HG03025 (cell line): ENCODE data around the gene HAPLN3.
A peak's percentile ranks its signal among the peaks of the same experiment; 100 is the strongest.
"Not testable (repeated sequence)": the region's sequence is repeated elsewhere in the genome, so short reads cannot be mapped to it uniquely, and the experiment has no call there.

Experiments used
- ATAC-seq: cut with Tn5 transposase; IDR thresholded peaks from one replicate; pipeline ENCODE4 v1.9.1; 2021; ENCODE audit warnings: mild to moderate bottlenecking, moderate library complexity; ENCODE audit not compliant: unreplicated experiment, low FRiP score

HAPLN3 gene, protein sequence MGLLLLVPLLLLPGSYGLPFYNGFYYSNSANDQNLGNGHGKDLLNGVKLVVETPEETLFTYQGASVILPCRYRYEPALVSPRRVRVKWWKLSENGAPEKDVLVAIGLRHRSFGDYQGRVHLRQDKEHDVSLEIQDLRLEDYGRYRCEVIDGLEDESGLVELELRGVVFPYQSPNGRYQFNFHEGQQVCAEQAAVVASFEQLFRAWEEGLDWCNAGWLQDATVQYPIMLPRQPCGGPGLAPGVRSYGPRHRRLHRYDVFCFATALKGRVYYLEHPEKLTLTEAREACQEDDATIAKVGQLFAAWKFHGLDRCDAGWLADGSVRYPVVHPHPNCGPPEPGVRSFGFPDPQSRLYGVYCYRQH

DNA sequence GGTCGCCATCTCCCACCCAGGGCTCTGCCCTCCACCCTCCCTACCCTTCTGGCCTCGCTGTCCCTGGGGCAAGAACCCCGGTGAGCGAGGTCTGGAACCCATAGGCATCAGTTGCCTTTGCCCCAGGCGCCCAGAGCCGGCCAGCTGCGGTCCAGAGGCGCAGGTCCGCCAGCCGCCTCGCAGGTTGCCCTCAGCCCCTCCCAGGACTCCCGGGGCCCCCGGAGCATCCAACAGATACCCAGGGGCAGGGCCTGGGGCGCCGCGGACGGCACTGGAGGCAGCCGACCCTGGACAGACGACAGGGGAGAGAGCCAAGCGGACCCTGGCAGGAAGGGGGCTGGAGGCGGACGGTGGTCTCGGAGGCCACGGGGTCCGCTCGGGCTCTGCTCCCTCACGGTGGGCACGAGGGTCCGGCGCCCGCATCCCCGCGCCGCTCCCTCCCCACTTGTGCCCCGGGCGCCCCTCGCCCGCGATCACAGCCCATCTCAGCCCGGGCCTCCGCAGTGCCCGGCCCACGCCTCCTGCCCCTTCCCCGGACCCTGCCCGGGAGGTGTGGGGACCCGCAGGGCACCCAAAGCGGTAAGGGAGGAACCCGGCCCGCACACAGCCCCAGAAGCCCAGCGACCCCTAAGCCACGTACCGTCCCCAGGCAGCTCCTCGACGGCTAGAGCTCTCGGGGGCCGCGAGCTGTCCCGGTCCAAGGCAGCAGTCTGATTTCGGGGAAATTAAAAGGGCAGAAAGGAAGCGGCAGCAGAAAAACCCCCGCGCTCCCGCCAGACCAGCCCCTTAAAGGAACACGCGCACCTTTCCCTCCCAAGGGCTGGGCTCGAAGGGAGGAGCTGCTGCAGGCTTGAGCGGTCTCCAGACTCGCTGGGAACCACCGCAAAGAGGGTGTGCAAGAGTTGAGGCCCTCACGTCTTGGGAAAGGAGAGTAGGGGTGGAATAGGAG lies at the start of gene HAPLN3:
Gene HAPLN3, minus strand, starts transcription at position 726 of the 949 bp plus-strand sequence. CDS start 8,246 bp downstream, outside the sequence.
- no peak for ATAC-seq

DNA sequence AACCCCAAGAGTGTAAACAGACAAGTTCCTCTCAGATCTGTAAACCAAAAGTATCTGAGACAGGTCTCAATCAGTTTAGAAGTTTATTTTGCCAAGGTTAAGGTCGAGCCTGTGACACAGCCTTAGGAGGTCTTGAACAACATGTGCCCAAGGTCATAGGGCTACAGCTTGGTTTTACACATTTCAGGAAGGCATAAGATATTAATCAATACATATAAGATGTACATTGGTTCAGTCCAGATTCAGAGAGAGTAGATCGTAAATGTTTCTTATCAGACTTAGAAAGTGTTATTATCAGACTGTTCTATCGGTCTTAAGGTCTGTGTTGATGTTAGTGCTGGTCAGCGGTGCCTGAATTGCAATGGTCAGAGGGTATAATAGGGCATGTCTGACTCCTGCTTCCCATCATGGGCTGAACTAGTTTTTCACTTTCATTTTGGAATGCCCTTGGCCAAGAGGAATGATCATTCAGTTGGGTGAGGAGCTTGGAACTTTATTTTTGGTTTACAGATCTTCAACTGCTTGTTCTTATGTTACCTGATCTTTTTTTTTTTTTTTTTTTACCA lies 44.8 kb upstream of the HAPLN3 start:
- ATAC-seq: no peak

DNA sequence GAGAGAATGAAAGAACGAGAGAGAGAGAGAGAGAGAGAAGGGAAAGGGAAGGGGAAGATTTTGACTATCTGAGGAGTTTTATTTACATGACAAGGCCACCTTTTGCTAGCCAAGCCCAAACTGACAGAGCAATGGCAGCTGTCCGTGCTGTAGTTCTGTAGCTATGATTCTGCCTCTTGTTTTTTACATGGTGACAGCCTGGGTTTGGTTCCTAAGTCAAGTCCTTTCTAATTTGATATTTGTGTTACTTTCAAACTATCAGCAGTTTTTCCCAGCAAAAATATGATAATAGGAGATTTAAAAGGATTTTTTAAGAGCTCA lies 44.1 kb upstream of the HAPLN3 start:
- no peak for ATAC-seq

DNA sequence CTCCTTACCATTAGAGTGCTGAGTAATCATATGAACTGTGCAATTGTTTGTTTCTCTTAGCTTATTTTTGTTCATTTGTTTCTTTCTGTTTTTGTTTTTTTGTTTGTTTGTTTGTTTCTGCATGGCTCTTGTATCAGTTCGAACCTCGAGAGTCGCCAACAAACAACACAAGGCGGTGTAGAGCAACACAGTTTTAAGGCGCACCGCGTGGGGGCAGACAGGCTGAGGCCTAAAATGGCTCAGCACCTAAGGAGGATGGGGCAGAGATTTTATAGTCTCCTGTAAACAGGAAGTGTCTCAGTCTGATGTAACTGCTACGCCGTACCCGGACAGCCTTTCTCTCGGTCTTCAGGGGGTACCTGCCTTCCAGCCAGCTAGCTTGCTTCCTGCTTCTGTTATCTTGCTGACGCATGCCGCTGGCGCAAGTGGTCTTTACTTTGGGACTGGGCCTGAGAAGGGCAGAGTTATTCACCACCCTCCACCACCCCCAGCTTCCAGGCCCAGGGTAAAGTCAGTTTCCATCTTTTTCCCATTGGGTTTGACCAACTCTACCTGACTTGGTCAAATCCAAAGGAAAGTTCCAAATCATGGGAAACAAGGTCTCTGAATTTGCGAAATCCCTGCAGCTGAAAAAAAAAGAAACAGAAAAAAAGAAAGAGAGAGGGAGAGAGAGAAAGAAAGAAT lies 43.6 kb upstream of the HAPLN3 start:
- no peak for ATAC-seq

DNA sequence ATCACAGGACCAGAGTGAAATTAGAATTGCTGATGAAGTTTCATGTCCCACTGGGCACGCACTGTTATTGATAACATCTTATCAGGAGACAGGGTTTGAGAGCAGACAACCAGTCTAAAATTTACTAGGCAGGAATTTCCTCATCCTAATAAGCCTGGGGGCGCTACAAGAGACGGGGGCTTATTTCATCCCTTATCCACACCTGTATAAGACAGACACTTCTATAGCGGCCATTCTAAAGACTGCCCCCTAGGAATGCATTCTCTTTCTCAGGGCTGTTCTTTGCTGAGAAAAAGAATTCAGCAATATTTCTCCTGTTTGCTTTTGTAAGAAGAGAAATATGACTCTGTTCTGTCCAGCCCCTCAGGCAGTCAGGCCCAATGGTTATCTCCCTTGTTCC lies 39.1 kb upstream of the HAPLN3 start:
- ATAC-seq: not testable (repeated sequence)

DNA sequence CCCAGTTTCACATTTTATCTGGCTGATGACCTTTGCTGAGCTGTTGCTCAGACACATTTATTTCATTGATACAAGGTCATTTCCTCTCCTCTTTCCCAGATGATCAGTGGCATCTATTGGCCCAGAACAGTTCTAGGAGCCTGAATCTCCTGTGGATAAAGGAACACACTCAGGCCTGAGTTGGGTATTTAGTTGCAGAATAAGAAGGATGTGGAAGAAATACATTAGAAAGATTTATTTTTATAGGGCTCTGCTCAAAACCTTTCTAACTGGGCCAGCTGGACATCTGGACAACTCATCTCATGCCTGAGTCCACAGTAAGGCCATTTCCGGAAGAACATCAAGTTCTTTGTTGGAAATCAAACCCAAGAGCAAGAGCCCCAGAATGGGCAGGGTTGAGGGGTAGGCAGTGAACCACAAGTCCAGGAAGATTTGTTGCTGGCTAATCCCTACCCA lies 37.6 kb upstream of the HAPLN3 start:
- no peak for ATAC-seq

DNA sequence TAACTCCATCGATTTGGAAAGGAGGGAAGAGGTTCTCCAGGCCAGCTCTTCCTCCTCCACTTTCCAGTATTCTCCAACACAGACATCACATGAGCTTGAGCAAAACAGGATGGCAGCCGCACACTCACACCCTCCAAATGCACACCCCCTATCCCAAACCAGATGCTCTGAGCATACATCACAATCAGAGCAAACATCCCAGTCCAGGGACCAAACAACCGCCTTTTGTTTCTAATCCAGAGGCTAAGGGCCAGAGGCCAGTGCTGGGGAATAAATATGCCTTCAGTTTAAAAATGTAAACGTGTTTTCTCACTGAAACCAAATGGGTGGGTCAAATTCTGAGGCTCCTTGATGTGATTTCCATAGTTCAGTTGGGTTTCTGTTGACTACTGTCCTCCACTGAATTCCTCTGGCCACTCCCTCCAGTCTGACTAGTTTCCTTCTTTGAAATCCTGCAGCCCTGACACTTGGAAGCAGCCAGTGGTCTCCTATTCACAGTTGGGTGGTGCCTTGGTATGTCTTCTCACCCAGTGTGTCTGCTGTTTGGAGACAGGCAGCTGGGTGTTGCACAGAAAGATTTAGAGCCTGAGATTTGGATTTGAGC lies 37.0 kb upstream of the HAPLN3 start:
- ATAC-seq: no peak

DNA sequence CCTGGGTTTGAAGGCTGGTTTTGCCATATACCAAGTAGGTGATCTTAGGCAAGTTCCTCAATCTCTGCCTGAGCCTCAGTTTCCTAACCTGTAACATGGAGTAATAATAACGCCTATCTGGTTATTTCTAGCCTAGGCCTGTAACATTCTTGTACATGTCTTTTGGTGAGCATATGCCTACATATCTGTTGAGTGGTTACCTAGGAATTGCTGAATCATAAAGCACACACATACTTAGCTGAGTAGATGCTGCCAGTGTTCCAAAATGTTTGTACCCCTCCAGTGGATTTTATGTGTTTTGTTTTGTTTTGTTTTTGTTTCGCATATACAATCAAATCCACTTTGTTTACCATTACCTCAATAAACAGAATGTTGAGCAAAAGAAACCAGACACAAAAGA lies 35.2 kb upstream of the HAPLN3 start:
- no peak for ATAC-seq

DNA sequence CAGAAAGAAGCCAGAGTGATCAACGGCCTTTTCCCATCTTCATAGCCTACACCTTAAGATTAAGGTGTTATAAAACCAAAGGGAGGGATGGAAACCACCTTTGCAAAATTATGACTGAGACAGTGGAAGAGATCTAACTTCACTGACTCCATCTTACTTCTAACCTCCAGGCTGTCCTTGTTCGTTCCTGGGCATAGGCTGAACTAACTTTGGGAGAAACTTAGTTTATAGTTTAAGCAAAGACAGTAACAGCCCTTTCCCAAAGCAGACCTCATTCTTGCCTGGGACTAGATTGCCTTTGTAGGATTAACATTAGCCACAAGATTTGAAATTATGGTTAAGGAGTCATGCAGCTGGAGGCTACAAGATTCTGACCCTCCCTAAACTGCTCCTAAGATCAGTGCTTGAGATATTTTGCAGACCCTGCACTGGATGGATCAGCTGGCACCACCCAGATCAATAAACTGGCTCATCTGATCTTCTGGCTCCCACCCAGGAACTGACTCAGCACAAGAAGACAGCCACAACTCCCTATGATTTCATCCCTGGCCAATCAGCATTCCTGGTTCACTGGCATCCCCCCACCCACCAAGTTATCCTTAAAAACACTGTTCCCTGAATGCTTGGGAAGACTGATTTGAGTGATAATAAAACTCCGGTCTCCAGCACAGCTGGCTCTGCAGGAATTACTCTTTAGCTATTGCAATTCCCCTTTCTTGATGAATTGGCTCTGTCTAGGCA lies 34.2 kb upstream of the HAPLN3 start:
- not testable (repeated sequence) for ATAC-seq

DNA sequence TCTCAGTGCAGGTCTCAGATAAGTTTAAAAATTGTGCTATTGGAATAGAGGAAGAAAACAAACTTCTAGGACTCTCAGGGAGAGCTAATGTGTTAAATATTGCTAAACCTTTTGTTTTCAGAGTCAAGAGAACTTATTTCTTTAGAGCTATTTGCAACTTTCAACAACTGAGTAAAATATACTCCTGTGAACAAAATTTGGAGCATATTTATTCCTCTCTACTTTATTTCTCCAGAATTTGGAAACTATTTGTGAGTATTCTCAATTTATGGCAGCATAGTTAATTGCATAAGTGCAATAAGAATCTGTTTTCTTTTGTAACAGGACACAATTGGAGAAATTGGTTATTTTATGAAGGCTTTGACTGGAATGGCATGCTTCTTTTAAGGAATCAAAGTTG lies 32.8 kb upstream of the HAPLN3 start:
- not testable (repeated sequence) for ATAC-seq

DNA sequence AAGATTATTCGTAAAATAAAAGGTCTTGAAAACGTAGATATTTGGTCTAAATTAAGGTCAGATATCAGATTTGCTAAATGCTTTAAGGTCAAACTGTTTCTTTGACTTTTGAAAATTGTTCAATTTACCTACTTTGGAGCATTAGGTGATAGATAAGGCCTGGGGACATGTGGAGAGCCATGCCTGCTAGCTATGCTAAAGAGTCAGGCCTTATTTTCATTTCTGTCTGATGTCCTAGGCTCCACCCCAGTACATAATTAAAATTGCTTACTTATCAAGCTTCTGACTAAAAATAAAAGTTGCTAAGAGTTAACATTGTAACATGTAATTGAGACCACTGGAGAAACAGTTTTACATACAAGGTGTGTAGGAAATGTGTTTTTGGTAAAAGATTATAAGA lies 30.3 kb upstream of the HAPLN3 start:
- not testable (repeated sequence) for ATAC-seq

DNA sequence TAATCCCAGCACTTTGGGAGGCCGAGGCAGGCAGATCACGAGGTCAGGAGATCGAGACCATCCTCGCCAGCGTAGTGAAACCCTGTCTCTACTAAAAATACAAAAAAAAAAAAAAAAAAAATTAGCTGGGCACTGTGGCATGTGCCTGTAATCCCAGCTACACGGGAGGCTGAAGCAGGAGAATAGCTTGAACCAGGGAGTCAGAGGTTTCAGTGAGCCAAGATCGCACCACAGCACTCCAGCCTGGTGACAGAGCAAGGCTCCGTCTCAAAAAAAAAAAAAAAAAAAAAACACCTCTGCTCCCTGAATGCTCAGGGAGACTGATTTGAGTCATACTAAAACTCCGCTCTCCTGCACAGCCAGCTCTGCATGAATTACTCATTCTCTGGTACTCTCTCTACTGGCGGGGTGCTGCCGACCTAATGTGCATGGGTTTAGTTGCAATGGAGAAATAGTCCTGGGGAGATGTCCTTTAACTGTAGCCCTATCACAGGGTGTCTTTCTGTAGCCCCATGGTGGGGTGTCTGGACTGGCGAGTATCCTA lies 25.6 kb upstream of the HAPLN3 start:
- peak; percentile 71 for ATAC-seq

DNA sequence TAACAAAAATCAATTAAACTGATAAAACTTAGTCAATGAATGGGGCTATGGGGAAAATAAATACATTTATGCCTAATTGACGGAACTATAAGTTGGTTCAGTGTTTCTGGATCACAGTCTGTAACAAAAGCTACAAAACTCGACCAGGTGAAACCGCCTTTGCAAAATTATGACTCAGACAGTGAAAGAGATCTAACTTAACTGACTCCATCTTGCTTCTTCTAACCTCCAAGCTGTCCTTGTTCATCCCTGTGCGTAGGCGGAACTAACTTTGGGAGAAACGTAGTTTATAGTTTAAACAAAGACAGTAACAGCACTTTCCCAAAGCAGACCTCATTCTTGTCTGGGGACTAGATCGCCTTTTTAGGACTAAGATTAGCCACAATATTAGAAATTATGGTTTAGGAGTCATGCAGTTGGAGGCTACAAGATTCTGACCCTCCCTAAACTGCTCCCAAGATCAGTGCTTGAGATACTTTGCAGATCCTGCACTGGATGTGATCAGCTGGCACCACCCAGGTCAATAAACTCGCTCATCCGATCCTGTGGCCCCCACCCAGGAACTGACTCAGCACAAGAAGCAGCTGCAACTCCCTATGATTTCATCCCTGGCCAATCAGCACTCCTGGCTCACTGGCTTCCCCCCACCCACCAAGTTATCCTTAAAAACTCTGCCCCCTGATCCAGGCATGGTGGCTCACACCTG lies 25.0 kb upstream of the HAPLN3 start:
- no peak for ATAC-seq

DNA sequence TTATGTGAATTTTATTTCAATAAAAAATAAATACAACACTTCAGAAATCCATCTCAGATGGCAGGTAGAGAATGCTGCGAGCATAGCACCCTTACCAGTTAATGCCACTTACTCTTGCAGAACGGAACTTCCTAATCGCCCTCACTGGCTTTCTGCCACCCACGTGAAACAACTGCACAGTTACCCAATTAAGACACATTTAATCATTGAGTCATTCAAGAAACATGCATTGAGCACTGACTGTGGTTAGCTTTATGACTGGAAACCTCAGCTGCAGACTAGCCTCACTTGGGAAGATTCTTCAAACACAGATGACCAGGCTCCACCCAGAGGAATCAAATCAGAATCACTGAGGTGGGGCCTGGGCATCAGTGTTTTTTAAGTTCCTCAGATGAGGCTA lies 23.4 kb upstream of the HAPLN3 start:
- no peak for ATAC-seq

DNA sequence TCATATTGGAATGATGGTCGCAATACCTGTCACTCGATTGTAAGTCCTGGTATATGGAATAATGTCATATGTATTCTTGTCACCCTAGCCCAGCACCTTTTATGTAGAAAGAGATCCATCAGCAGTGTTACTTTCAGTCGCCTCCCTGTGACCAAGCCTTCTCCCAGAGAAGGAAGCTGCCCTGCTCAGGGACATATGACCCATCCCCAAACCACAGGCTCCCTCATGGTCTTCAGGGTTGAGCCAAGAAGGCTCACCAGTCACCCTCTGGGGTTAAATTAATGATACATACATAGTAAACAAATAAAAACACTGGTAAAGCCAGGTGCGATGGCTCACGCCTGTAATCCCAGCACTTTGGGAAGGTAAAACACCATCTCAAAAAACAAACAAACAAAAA lies 22.4 kb upstream of the HAPLN3 start:
- ATAC-seq: no peak

DNA sequence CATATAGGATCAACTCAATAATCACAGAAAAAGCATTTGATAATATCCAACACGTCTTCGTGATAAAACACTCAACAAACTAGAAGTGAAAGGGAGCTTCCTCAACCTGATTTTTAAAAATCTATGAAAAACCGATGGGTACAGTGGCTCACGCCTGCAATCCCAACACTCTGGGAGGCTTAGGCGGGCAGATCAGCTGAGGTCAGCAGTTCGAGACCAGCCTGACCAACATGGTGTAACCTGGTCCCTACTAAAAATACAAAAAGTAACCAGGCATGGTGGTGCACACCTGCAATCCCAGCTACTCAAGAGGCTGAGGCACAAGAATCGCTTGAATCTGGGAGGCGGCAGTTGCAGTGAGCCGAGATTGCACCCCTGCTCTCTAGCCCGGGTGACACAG lies 20.0 kb upstream of the HAPLN3 start:
- no peak for ATAC-seq

DNA sequence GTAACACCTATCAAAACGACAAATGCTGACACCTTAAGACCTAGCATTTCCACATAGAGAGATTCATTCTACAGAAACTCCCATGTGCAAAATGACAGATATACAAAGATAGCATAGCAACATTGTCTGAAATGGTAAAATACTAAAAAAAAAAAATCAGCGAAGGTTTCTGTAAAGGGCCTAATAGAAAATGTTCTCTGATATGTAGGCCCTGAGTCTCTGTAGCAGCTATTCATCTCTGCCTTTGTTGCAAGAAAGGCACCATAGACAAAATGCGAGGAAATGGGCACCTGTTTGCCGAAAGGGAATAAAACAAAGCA lies 18.5 kb upstream of the HAPLN3 start:
- ATAC-seq: no peak

DNA sequence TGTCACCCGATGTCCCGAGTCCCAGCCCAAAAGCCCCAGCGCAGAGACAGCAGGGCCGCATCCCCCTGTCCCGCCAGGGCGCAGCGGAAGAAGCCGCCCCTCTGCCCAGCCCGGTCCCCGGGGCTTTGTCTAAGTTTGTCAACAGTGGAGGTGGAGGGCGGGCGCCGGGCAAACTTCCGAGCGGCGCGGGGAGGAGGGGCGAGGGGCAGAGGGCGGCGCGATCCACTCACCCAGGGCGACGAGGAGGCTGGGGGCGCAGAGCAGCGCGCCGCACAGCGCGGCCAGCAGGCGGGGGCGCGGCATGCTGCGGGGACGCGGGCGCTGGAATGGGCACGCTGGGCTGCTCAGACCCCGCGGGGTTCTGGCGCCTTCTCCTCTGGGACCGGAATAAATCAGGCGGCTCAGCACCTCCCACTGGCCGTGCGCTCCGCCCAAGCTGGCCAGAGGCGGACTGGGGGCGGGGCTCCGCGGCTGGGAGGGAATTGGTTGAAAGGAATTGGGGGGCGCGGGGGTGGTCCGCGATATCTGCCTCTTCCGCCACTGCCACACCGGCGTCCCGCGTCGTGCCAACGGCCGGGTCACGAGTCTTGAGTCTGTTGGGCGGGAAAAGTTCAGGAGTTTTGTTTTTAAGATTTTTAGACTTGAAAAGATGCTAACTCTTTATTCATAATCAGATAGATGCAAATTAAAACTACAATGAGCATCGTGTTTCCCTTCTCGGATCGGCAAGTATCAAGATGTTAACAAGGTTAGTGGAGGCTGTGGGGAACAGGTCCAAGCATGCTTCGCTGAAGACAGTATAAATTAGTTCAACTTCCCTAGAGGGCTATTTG lies 17.9 kb upstream of the HAPLN3 start, which contains the start of gene MFGE8:
Gene MFGE8, minus strand, starts transcription at position 363 of the 833 bp plus-strand sequence. Its CDS starts 60 bp downstream, at position 303.
- ATAC-seq: peak; percentile 60
